HG03196 (cell line): ENCODE results near the gene NLRP4.

Experiments
- ATAC-seq: cut with Tn5 transposase; IDR thresholded peaks from one replicate; pipeline ENCODE4 v1.9.1; 2021; ENCODE audit not compliant: unreplicated experiment

The NLRP4 gene

DNA sequence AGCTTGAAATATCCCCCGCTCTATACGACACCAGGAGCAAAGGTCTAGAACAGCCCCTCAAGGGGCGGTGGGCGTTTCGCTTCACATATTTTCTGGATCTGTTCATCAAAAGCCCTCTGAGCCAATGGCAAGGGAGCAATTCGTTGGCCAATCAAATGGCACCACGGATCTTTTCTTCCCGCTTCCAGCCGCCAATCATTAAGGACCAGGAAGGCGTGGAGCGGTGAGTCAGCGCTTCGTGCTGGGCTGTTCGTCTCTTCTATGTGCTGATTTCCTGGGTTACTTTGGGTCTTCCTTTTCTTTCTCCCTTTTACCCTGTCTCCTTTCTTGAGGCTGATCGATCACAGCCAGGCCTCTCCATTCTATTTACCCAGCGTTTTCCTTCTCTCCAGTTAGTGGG, at the start of gene NLRP4:
Gene NLRP4, plus strand, starts transcription at position 201 of the 400 bp plus-strand sequence. CDS start 15,541 bp downstream, outside the sequence.
- ATAC-seq, result no peak

GRCh38 chr19:55795021-55795420, 41.3 kb upstream of the NLRP4 start:
- no peak for ATAC-seq

DNA sequence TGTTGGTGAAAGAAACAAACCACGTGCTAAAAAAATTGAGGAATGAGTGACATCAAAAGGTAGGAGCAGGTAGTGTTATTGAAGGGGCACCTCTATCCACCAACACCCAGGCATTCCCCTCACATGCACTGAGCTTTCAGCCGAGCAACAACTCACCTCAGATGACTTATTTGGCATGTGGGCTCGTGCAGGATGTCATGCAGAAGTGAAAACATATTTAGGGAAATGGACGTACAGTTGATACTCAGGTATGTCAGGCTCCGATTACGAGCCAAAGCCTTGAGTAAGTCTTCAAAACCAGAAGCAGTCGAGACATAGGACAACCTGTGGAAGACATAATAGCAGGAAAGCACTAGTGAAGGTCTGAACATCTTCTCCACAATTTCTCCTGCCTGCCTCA, 34.9 kb upstream of the NLRP4 start:
- no peak for ATAC-seq

GRCh38 chr19:55802281-55802680, 34.1 kb upstream of the NLRP4 start:
- ATAC-seq, result no peak

DNA sequence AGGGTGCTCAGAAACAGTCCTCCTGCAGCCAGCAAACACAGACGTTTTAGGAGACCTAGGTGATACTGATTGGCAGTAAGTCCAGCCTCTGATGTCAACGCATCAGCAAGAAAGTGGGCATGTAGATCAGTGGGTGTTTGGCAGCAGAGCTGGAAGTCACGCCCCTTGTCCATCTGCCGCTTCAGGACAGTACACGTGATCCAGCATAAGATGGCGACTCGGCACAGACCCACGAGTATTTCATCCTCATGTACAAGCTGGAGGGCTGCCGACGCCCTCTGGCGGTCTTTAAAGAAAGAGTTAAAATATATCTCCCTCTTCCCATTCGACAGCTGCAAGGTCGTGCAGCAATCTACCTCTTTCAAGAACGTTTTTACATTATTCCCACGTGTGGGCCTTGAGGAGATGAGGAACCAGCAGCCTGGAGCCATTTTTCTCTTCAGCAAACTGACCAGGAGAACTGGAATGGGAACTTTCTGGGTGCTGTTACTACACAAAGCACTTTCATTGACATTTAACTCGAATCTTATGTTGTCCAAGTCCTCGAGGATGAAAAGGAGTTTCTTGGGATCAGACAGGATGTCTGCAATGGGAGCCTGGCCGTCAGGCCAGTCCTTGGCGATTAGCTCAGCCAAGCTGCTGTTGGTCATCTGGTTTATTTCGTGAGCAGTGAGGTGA, 26.8 kb upstream of the NLRP4 start:
- no peak for ATAC-seq

DNA sequence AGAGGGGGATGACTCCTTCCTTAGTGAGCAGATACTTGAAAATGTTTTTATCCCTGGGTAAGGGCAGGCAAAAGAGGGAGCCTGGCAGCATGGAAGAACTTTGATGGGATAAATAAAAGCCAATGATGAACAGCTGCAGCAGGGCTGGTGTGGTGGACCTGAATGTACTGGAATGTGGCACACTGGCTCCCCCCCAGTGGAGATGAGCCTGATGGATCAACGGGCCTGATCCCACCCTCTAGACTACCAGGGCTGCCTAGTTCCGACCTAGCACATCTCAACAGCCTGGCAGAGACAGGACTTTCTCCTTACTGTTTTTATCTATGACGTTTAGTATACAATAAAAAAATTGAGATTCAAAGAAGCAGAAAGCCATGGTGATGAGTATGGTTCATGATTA, 25.0 kb upstream of the NLRP4 start:
- no peak for ATAC-seq

DNA sequence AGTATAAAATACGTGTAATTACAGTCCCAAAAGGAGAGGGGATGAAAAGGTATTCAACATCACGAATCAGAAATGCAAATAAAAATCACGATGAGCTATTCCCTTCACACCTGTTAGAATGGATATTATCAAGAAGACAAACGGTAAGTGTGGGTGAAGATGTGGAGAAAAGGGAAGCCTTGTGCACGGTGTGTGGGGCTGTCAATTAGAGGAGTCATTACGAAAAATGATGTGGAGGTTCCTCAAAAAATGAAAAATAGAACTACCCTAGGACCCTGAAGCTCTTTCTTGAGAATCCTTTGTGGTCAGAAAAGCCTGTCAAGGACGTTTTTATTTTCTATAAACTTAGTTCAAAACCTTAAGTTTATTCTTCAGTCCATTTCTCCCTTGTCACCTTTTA, 23.9 kb upstream of the NLRP4 start:
- no peak for ATAC-seq

- ATAC-seq, result no peak
These were observed 22.4 kb upstream of the NLRP4 start for GRCh38 chr19:55813906-55814305.

DNA sequence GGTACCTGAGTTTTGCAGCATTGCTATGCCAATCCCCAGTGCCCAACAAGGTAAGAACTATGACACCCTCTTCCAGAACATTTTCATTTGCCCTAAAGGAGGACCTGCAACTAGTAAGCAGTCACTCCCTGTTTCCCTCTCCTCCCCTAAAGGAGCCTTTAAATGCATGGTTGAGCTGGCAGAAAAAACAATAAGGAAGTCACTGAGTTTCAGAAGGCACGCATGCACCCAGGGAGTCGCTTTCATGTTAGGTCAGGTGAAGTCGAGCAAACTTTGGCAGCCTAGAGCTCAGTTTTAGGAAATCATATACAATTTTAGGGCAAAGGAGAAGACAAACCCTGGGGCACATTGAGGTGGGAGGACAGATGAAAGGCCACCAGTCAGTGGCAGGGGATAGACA, 16.3 kb upstream of the NLRP4 start:
- no peak for ATAC-seq

GRCh38 chr19:55830656-55831055, 5.7 kb upstream of the NLRP4 start:
- ATAC-seq, result no peak

DNA sequence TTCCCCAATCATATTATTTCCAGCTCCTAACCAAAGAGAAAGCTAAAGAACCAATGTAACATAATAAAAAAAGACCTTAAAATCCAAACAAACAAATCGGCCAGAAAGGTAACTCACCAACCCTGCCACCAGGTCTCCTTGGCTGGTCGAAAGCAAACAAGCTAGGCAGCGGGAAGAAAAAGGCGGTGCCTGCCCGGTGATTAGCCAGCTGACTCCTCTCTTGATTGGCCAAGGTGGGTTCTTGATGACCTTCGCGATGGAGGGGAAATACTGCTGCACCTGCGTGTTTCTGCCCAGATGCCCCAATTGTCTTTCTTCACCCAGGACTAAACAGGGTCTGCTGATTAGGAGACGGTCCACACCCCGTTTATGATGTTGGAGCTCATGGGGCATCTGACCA, 4.5 kb upstream of the NLRP4 start, which contains the start of gene NLRP11:
Gene NLRP11, minus strand, starts transcription at position 154 of the 400 bp plus-strand sequence. CDS start 13,825 bp downstream, outside the sequence.
- no peak for ATAC-seq

GRCh38 chr19:55832676-55833075, 3.7 kb upstream of the NLRP4 start:
- no peak for ATAC-seq

- no peak for ATAC-seq
These were observed 1.9 kb downstream of the NLRP4 start for GRCh38 chr19:55838251-55838650.

DNA sequence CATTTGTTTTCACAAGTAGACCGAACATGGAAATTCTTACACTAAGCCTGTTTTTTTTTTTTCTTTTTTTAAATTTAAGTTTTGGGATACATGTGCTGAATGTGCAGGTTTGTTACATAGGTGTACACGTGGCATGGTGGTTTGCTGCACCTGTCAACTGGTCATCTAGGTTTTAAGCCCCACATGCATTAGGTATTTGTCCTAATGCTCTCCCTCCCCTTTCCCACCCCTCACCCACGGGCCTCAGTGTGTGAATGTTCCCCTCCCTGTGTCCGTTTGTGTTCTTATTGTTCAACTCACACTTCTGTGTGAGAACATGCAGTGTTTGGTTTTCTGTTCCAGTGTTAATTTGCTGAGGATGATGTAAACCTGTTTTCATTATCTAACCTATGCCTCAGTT, 2.6 kb downstream of the NLRP4 start:
- no peak for ATAC-seq

DNA sequence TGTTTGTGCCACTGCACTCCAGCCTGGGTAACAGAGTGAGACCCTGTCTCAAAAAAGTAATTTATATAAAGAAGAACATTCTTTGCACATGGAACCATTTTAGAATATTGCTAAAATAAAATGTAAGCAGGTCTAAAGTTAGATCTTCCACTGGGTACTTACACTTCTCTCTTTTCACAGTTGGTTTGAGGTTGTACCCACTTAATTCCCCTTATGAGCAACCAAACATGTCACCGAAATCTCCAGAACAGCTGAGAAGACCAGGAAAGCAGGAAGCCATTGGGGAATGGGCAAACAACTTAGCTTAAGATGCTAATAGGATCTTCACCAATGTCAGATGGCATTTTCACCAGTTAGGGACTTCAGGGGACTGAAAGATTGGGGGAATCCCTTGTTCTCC, 18.8 kb downstream of the NLRP4 start:
- ATAC-seq, result no peak

- no peak for ATAC-seq
These were observed 20.8 kb downstream of the NLRP4 start for GRCh38 chr19:55857149-55857548.

GRCh38 chr19:55857974-55858373, 21.6 kb downstream of the NLRP4 start:
- no peak for ATAC-seq

- no peak for ATAC-seq
These were observed 22.1 kb downstream of the NLRP4 start for GRCh38 chr19:55858401-55858800.

- ATAC-seq, result no peak
These were observed 22.6 kb downstream of the NLRP4 start for GRCh38 chr19:55858969-55859368.

GRCh38 chr19:55866521-55866920, 30.2 kb downstream of the NLRP4 start:
- no peak for ATAC-seq

GRCh38 chr19:55867101-55867500, 30.8 kb downstream of the NLRP4 start:
- ATAC-seq, result no peak

GRCh38 chr19:55870736-55871135, 34.4 kb downstream of the NLRP4 start:
- ATAC-seq, result no peak

DNA sequence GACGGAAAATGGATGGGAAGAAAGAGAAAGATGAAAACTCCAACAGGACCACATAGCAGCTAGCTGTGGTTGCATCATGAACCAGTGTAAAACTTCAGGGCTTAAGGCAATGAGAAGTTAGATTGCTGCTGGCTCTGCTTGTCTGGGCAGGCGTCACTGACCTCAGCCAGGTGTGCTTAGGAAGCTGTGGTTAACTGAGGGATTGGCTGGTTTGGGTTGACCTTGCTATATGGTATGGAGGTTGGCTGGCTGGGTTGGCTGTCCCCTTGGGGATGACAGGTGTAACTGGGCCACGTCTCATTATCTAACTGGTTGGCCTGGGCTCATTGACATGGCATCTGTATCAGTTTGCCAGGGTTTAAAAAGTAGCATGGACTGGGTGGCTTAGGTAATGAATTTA, 40.9 kb downstream of the NLRP4 start:
- no peak for ATAC-seq
